ENCODE measurements around the gene RNU1-2. TPM values are rescaled to one million over a fixed set of nuclear protein-coding genes. Genes with fewer than 3 reads are reported as not detected.
"Not testable (repeated sequence)": the region's sequence is repeated elsewhere in the genome, so short reads cannot be mapped to it uniquely, and the experiment has no call there.

Gene RNU1-2
- total and polyA plus RNA-seq, 2 of the 4 experiments (the other 2 are of a cell fraction) = under 0.01 TPM; not detected in 1

GRCh38 chr1:16884487-16884886 lies 11.3 kb upstream of the RNU1-2 start:
- H2AK5ac ChIP-seq (ENCODE audit: low read depth, low read length); H3K9ac ChIP-seq (ENCODE audit: low read depth, low read length); H4K8ac ChIP-seq (ENCODE audit: low read depth in 2 of 2, low read length in 2 of 2); H3K4me1 ChIP-seq (ENCODE audit: control insufficient read depth, insufficient read depth, low read length); CTCF ChIA-PET; H3K23ac ChIP-seq (ENCODE audit: low read depth, low read length); H4K20me1 ChIP-seq (ENCODE audit: insufficient read depth, low read length); H2BK20ac ChIP-seq (ENCODE audit: low read depth, low read length); POLR2A ChIA-PET (ENCODE audit: unreplicated experiment); H2BK15ac ChIP-seq (ENCODE audit: low read depth, low read length); H3K4me2 ChIP-seq (ENCODE audit: low read depth, low read length); H3K4ac ChIP-seq (ENCODE audit: low read depth, low read length); intact Hi-C loops (cut with micrococcal nuclease); H2BK5ac ChIP-seq (ENCODE audit: low read depth, low read length, poor library complexity, severe bottlenecking); H3K4me3 ChIP-seq (ENCODE audit: insufficient read depth, low read depth, low read length); H3K36me3 ChIP-seq (ENCODE audit: control insufficient read depth, insufficient read depth, low read length); H3K56ac ChIP-seq (ENCODE audit: extremely low read depth, insufficient read depth, low read length); H3K27ac ChIP-seq (ENCODE audit: insufficient read depth, low read length); dilution Hi-C loops (cut with HindIII; ENCODE audit: low sequenced_read_pairs, unreplicated experiment); DNase-seq; BruUV-seq (replicated peaks); H4K91ac ChIP-seq (ENCODE audit: insufficient read depth, low read depth, low read length); H2BK120ac ChIP-seq (ENCODE audit: low read depth, low read length); H2AFZ ChIP-seq (replicated peaks; ENCODE audit: low read length, poor library complexity); H3K79me1 ChIP-seq (ENCODE audit: low read depth in 1 of 2, low read length in 2 of 2); in situ Hi-C loops (cut with MboI; ENCODE audit: low sequenced_read_pairs); H3K9me3 ChIP-seq (ENCODE audit: control insufficient read depth, insufficient read depth, low read length); H3K9me1 ChIP-seq (ENCODE audit: insufficient read depth, low read length); H3K14ac ChIP-seq (replicated peaks; ENCODE audit: low read depth, low read length); H2AK9ac ChIP-seq (replicated peaks; ENCODE audit: low read depth, low read length, poor library complexity); ATAC-seq (ENCODE audit: low read depth); H4K5ac ChIP-seq (ENCODE audit: low read depth, low read length); H3K18ac ChIP-seq (ENCODE audit: low read depth, low read length): not testable (repeated sequence)
- no CpG with 5 or more reads among the region's 5 CpGs for WGBS, 2 experiments (ENCODE audit: extremely low coverage in 2 of 2, insufficient read length in 1 of 2)
- peaks cover 50% of the 10 kb centered on the region for H3K27me3 ChIP-seq (ENCODE audit: control insufficient read depth, insufficient read depth, low read length)
